Heart left ventricle (tissue), 13 donors: ENCODE measurements around the gene SRGAP1.

Experiments used
- POLR2A ChIP-seq, 2 donors: fragments of 450-650 bp; IDR thresholded peaks; one replicate each; pipeline ENCODE4 v1.6.1; 2017; ENCODE audit warnings: antibody characterized with exemption in 2 of 2, mild to moderate bottlenecking in 2 of 2, moderate library complexity in 2 of 2
- TF ChIP-seq, protein P1 (sequence below), 12 donors: fragments of 200-600 bp; sonication (generic) in 4 of 12; IDR thresholded peaks; one replicate each; pipeline versions ENCODE4 v1.5.0 to v1.8.0; 2018 to 2022; ENCODE audit warnings: antibody characterized with exemption in 12 of 12, mild to moderate bottlenecking in 5 of 12
- donor health status: ischemic (EF 13 %, LVEDD 7.1; RV severe dilation, severe dysfunction).
- donor health status: DM: no; HTN: yes; CAD: no.
- donor health status: DM: no; HTN: no; CAD: no.
- donor health status: ischemic (EF 25% LVEDD 6.9; RV normal size, moderate dysfunction).
- donor health status: ischemic (EF 25% LVEDD 5.7; RV mildly dilated, moderate dysfunction).
- donor health status: ischemic (EF 35%, LVEDD 5.7; RV mildly dilated, moderate dysfunction).
- donor health status: nonischemic (EF 11% LVEDD 7.7; RV severe dilation, severe dysfunction).
- donor health status: DM: yes; HTN: yes; CAD: no.
- donor health status: PGD.
- donor health status: ischemic (EF 29% LVEDD 5.4; RV normal size, mild dysfunction).
- donor health status: nonischemic (EF 23%, LVEDD 6.1; RV moderate dilation, normal function).

DNA sequence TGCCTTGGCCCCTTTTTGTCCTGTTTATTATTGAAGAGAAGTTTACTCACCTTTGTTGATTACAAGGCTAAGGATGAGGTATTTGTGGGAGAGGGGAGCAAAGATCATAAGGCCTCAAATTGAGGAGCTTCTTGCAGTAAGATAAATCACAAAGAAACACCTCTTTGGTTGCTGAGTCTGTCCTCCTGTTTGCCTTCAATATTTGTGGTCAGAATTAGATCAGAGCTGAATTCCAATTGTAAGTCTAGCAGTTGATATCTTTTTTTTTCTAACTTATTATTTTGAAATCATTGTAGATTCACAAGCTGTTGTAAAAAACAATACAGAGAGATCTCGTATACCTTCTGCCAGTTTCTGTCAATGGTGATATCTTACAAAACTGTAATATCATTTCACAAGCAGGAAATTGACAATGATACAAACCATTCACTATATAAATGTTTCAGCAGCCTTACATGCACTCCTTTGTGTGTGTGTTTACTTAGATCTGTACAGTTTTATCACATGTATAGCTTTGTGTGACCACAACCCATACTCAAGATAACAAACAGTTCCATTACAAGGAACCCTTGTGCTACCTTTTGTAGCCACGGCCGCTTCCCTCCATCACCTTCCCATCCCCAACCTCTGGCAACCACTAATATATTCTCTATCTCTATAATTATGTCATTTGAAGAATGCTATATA, 280.2 kb downstream of the SRGAP1 start:
- TF ChIP-seq, protein P1, sequence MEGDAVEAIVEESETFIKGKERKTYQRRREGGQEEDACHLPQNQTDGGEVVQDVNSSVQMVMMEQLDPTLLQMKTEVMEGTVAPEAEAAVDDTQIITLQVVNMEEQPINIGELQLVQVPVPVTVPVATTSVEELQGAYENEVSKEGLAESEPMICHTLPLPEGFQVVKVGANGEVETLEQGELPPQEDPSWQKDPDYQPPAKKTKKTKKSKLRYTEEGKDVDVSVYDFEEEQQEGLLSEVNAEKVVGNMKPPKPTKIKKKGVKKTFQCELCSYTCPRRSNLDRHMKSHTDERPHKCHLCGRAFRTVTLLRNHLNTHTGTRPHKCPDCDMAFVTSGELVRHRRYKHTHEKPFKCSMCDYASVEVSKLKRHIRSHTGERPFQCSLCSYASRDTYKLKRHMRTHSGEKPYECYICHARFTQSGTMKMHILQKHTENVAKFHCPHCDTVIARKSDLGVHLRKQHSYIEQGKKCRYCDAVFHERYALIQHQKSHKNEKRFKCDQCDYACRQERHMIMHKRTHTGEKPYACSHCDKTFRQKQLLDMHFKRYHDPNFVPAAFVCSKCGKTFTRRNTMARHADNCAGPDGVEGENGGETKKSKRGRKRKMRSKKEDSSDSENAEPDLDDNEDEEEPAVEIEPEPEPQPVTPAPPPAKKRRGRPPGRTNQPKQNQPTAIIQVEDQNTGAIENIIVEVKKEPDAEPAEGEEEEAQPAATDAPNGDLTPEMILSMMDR (IDR thresholded peaks at IDR 0.05) = no peak
- TF ChIP-seq POLR2A (IDR thresholded peaks at IDR 0.05) = no peak
